Stimulated activated CD4-positive, alpha-beta T cell treated with anti-CD3 and anti-CD28 coated beads, Interleukin-2, amount 100 ng/mL, for 24 hours (primary cell): ENCODE results near the gene LEP.
"Not testable (repeated sequence)": the region's sequence is repeated elsewhere in the genome, so short reads cannot be mapped to it uniquely, and the experiment has no call there.

Experiments
- DNase-seq, 2 donors: peaks; one replicate each; pipeline ENCODE4 v3.0.0-alpha.2; 2020

Gene LEP

DNA sequence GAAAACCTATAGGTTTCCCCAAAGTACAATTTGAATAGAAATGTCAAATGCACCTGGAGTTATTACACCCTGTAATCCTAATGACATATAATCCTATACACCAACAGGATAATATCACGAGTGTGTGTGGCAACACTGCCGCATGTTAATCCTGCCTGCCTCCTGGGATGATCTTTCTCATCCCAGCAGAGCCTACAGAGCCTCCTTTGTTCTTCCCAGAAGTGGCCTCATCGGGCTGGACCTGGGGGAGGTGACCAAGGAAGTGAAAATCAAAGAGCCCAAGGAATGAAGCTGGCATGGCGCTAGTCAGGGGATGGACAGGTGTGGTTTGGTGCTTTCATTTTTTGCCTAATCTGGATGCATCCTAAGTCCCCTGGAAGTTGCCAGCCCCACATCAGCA lies 29.5 kb upstream of the LEP start:
- DNase-seq = no peak

DNA sequence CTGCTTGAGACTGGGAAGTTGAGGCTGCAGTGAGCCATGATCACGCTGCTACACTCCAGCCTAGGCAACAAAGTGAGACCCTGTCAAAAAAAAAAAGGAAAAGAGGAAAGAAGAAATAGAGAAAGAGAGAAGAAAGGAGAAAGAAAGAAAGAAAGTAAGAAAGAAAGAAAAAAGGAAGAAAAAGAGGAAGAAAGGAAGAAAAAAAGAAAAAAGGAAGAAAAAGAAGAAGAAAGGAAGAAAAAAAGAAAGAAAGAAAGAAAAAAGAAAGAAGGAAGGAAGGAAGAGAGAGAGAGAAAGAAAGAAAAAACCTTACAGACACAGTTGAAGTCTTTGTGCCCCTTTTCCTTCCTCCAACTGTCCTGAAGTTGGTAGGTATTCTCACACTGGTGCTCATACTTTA lies 26.6 kb upstream of the LEP start:
- no peak for DNase-seq

DNA sequence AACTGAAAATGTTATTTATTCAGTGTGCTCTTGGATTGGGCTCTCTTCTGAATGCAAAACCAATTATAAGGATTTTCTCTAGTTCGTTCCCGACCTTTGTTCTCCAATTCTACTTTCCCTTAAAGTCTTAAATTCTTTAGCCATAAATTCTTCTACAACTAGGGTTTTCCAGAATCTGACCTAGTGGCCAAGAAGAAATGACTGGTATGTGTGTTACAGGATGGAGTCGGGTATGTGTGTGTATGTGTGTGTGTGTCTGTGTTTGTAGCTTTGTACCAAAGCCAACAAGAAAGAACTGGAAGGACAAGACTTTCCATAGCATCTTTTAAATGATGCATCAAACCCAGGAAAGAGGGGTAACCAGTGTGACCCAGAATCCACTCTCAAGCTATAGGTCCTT lies 25.8 kb upstream of the LEP start:
- DNase-seq = no peak

DNA sequence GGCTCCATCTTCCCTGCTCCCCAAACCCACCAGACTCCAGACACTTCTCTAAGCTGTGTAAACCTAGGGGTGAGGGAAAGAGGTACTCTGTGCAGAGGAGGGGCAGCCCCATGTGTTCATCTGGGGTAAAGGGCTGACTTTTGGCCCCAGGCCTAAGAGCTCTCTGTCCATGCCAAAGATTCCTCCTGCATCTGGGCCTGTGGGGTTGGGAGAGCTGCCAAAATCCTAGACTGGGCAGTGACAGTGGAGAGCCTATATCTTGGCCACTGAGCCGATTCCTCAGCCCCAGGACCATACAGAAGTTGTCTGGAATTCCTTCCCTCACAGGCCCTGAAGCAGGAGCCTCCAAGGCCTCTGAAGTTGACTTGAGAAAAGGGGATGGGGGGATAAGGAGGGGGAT lies 25.3 kb upstream of the LEP start:
- no peak for DNase-seq

DNA sequence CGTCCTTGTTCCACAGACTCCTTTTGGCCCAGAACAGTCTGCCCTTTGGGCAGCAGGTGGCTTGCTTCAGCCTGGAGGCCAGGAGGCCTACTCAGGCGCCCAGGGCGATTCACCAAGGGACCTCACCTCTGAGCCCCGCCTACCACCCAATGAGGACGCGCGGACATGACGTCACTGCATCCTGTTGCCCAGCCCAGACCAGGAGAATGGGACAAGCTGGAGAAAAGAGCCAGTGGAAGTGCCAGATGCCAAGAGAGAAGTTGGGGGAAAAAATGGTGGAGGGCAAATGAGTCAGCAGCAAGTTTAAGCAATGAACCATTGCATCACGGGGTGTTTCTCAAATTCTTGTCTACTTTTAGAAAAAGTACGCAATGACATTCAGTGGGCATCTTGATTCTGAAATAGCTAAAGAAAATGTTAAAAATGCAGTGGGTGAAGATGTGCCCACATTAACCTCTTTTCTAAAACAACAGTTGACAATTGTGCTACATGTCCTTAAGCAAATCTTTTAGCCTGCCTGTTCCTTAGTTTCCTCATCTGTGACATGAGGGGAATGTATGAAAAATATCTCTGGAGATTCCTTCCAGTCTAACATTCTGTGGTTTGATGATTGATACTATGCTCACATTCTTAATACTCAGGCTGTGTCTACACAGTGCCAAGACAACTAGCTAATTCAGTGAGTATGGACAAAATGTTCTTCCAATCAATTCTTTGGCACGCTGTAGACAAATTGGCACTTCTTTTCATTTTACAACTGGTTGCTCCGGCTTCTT lies 23.9 kb upstream of the LEP start:
- DNase-seq = no peak

DNA sequence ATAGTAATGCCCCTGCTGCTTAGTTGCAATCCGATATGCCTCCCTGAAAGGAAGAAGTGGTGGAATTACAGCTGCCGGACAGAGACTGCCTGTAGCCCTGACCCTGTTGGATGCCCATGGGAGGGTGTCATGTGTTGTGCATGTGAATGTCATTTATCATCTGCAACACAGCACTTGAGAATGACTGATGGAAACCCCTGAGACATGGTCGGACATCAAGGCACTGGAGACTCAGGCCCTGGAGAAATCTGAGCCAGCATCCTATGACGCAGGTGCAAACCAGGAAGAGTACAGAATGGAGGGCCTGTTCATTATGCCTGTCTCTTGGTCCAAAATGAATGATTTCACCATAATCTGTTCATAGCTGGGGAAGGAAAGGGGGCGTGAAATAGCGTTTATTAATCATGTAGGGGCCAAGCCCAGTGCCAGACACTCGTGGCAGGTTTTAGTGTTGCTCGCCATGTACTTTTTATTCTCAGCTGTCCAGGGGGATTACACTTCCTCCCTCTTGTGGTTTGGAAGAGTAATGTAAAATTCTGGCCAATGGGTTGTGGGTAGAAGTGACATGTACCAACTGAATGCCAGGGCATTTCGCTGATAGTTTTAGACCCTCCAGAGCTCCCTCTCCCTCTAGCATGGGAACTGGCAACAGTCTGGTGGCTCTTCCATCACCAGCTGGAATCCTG lies 23.0 kb upstream of the LEP start:
- no peak for DNase-seq

DNA sequence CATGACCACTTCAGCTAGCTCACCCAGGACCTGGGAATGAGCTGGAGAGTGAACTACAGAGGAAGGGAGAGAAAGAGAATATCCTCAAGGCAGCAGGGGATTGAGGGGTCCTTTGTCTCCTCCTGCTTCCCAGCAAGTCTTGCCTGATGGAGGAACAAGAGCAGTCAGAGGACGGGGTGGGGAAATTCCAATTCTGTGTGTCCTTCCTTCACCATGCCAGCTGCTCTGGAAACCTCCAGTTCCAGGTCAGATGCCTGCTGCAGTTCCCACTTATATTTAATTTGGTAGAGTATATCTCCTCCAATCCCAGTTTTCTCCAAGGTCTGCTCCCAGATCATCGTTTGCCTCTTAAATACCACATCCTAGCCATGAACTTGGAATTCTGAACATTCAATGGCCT lies 21.4 kb upstream of the LEP start:
- DNase-seq = no peak

DNA sequence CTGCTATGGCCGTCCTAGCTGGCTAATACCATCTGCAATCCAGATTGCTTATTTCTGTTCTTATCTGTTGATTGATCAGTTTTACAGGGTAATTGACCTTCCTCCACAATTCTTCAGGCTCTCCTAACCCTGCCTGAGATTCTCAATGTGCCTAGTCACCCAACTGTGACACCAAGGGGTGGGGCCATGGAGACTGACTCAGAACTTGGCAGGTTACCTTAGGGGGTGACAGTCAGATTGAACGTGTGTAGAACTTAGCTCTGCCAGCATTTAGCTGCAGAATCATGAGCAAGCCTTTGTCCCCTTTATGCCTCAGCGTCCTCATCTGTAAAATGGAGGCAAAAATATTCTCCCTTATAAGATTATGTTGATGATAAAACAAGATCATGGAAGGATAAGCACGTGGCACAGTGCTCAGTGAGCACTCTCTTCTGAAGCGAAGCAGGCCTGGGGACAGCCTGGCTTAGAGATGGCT lies 19.1 kb upstream of the LEP start:
- DNase-seq = peak in 1 of 2 donors; percentile 7

DNA sequence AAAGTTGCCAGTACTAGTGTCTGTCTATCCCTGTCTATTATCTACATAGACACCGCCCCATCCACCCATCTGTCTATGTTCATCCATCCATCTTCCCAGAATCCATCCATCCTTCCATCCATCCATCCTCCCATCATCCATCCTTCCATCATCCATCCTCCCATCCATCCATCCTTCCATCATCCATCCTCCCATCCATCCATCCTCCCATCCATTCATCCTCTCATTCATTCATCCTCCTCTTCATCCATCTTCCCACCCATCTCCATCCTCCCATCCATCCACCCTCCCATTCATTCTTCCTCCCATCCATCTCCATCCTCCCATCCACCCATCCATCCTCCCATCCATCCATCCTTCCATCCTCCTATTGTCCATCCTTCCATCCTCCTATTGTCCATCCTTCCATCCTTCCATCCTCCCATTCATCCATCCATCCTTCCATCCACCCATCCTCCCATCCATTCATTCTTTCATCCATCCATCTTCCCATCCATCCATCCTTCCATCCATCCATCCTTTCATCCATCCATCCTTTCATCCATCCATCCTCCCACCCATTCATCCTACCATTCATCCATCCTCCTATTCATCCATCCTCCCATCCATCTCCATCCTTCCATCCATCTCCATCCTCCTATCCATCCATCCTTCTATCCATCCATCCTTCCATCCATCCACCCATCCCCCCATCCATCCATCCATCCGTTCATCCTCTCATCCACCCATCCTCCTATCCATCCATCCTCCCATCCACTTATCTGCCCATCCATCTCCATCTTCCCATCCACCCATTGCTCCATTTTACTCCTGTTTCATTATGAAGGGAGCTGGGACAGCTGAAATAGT lies 14.7 kb upstream of the LEP start:
- DNase-seq = no peak

DNA sequence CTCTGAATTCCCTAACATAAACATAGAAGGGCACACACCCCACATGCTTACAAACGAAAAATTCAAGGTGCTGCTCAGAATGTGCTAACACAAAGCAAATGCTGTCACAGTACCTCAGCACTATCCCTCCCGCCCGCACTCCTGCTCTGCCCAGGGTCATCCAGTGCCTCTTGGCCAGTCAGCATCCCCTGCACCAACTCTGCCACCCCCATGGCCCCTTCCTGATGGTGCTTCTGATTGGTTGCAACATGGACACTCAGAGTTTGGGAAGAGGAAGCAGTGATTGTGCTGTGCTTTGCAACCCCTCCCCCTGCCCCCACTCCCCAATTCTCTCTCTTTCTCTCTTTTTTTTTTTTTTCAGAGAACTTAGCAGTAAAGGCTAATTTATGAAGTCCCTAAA lies 13.8 kb upstream of the LEP start:
- DNase-seq = no peak

DNA sequence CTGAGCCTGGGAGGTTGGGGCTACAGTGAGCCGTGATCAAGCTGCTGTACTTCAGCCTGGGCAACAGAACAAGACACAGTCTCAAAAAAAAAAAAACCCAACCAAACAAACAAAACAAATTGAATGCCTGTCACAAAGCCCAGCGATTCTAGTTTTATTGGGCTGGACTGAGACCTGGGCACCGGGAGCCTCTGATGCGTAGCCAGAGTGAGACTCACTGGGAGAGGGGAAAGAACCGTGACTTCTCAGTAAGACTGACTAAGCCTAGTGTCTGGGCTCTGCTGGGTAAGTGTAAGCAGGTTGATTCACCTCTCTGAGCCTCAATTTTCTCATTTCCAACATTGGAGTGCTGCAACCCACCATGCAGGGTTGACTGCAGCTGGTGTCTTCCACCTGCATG lies 10.1 kb upstream of the LEP start:
- no peak for DNase-seq

DNA sequence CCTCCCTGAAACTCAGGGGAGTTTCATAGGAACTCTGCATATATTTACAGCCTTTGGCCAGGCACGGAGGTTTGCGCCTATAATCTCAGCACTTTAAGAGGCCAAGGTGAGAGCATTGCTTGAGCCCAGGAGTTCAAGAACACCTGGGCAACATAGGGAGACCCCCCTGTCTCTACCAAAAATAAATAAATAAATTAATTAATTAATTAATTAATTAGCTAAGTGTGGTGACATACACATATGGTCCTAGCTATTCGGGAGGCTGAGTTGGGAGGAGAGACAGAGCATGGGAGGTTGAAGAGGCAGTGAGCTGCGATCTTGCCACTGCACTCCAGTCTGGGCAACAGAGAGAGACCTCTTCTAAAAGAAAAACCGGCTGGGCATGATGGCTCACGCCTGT lies 9.4 kb upstream of the LEP start:
- no peak for DNase-seq

DNA sequence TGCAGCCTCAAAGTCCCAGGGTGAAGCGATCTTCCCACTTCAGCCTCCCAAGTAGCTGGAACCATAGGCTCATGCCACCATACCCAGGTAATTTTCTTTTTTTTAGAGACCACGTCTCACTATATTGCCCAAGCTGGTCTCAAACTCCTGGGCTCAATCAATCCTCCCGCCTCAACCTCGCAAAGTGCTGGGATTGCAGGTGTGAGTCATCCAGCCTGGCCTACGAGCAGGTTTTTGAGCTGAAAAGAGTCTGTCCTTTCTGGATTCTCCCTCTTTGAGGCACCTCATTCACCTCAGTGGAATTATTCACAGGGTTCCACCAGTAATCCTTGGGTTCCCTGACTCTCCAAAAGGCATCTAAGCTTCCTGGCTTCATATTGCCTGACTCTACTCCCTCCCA lies 7.6 kb upstream of the LEP start:
- no peak for DNase-seq

DNA sequence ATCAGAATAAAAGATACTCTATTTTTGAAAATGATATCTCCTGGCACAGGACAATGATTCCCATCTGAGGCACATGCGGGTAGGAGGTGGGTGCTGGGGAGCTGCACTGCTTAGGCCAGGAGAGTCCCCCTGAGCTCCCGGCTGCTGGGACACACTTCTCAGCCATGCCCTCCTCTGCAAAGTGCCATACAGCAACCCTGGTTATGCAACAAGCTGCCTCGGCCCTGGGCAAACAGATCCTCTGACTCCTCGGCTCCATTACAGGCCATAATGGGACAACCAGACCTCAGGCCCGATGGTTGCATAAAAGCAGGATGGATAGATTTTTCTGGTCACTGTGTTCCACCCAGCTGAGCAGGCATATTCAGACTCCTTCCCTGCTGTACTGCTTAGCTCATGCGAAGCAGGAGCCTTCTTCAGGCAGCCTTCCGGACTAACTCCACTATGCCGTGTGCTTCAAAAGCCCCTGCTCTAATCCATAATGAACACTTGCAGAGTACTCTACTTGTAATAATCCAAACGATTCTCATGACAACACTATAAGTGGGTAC lies 6.5 kb upstream of the LEP start:
- no peak for DNase-seq

DNA sequence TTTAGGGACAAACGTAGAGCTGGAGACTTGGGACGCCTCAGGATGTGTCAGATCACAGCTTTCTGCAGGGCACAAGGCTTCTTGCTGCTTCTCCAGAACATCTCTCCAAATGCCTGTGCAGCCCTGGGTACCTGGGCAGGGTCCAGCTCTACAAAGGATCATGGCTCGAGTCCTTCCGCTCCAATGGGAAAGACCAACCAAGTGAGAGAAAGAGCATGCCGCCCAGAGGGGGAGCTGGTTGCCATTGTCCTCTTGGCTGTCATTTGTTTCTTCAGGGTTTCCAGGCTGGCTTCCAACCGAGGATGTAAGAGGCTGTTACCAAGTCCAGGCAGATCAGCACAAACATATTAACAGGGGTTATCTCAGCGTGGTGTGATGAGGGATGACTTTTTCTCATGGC lies 5.6 kb upstream of the LEP start:
- DNase-seq = no peak

DNA sequence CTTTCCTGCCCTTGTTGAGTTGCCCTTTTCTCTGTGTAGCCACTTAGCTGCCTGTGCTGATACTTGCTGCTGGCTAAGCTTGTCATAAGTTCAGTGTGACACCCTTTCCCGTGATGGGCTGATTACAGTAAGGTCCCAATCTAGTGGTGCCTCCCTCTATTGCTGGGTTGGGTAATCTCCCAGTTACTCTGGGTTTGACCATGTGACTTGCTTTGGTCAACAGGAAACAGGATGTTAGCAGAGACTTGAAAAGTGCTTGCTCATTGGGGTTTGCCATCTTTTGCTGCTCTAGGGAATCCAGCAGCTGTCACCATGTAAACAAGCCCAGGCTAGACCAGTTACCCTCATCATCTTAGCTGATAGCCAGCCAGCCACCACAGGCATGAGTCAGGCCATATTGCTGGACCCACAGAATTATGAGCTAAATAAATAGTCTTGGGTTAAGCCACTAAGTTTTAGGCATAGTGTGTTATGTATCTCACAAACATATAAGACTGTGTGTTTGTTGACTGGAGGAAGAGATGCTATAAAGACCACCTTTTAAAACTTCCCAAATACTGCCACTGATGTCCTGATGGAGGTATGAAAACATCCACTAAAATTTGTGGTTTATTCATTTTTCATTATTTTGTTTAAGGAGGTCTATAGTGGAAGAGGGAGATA lies 4.0 kb upstream of the LEP start:
- peak in 1 of 2 donors; percentile 5 for DNase-seq

DNA sequence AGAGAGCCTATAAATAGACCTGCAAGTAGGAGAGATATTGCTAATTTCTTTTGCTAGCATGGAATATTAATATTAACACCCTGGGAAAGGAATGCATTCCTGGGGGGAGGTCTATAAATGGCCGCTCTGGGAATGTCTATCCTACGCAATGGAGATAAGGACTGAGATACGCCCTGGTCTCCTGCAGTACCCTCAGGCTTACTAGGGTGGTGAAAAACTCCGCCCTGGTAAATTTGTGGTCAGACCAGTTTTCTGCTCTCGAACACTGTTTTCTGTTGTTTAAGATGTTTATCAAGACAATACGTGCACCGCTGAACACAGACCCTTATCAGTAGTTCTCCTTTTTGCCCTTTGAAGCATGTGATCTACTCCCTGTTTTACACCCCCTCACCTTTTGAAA lies 1.9 kb upstream of the LEP start:
- not testable (repeated sequence) for DNase-seq

DNA sequence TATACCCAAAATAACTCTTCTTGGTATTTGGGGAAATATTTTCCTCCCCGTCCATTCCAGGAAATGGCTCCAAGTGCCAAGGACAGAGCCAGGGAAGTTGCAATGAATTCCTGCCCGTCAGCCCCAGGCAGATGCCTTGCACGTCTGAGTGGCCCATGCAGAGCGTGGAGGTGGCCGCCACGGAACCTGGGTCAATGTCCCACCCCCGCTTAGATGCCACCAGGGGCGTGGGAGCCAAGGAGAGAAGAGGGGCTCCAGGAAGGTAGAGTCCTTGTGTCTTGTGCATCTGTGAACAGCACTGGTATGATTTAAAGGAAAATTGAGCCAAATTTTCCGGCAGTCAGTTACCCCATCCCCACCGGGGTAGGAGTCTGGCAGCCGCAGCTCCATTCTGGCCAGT lies 1.6 kb downstream of the LEP start:
- no peak for DNase-seq

DNA sequence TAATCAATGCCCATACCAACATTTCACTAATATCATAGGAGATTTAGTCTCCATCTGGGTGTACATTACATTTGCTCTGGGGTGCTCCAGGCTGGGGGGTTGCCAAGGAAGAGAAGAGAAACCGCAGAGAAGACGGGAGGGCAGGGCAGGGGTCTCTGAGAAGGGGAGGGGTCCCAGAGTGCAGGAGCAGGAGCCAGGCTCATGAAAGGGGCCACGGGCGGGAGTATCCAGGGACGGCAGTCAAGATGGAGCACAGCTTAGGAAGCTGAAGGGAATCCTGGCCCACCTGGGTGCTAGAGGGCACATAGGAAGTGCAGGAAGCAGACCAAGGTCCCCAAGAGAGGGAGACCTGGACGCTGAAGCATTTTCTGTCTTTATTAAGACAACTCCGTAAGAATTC lies 2.2 kb downstream of the LEP start:
- DNase-seq = no peak

DNA sequence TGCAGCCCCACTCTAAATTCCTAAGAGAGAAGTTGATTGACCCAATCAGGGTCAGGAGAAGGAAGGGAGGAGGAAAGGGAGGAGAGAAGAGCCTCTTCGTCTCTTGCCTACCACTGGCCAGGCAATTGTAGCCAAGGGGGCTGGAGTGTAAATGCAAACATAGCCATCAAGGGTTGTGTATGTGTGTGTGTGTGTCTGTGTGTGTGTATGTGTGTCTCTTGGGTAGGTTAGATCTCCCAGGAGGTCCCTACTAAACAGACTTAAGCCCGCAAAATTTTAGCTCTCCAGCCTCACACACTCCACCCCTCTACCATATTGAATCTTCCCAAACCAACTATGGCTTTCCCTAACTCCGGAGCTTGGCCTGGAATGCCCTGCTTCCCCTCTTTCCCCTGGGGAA lies 3.8 kb downstream of the LEP start:
- DNase-seq = no peak

DNA sequence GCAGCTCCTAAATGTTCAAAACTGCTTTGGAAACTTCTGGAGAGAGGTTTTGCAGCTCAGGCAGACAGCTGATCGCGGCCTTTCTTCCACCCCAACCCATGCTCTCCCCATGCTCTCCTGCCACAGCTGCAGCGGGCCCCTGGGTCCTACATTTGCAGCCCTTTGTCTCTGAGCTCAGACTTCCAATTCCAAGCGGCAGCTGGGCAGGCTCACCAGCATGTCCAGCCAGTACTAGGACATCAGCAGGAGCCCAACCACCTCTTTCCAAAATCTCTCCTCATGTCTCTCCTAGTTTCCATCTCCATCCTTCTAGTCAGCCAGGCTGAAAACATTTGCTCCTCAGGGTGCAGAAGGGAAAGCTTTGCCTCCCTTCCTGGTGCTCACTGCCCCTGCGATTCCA lies 6.0 kb downstream of the LEP start:
- DNase-seq = no peak

DNA sequence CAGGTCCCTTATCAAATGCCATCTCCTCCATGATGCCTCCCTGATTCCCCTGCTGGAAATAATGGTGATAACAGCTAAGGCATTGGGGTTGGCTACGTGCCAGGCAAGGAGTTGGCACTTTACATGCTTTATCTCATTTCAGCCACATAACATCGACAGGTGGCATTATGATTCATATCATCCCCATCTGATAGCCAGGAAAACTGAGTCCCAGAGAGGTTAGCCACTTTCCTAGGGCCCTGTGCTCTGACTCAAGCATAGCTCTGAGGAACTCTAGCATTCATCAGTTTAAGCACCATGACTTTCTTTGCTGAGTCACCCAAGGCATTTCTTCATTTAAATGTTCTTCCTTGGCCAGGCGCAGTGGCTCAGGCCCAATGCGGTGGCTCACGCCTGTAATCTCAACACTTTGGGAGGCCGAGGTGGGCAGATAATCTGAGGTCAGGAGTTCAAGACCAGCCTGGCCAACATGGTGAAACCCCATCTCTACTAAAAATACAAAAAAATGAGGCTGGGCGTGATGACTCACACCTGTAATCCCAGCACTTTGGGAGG lies 6.6 kb downstream of the LEP start:
- DNase-seq = no peak

DNA sequence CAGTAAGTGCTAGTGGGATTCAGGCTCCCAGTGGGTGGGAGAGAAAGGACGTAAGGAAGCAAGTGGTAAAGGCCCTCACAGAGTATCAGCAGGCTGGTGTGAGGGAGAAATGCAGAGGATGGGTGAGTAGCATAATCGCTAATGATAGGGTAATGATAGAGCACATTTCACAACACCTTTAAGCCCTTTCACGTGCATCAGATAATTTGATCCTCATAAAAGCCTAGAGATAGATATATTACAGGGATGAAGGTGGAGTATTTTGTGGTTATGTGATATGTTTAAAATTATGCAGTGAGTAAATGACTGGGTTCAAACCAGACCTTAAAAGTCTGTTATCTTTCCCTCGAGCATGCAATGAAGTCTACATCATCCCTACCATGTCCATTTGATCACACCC lies 10.3 kb downstream of the LEP start:
- no peak for DNase-seq
